KMS-11 (cell line): Measurements from ENCODE around the gene CASQ2.

Experiments
- H2AFZ ChIP-seq: fragments of 200-600 bp; sonication (generic); 2 replicates; pipeline ENCODE4 v1.6.1; 2016; ENCODE audit warnings: antibody characterized with exemption, mixed run types, low read depth
- H3K27ac ChIP-seq: fragments of 200-600 bp; sonication (generic); 2 replicates; pipeline ENCODE4 v1.6.1; 2016; ENCODE audit warnings: mild to moderate bottlenecking, mixed run types
- H3K27me3 ChIP-seq: fragments of 200-600 bp; sonication (generic); 2 replicates; pipeline ENCODE4 v1.6.1; 2017; ENCODE audit warnings: mild to moderate bottlenecking, low read depth, mixed run types, moderate library complexity; ENCODE audit not compliant: insufficient read depth
- H3K36me3 ChIP-seq: fragments of 200-600 bp; sonication (generic); 2 replicates; pipeline ENCODE4 v1.6.1; 2017; ENCODE audit warnings: mild to moderate bottlenecking, mixed run types; ENCODE audit not compliant: insufficient read depth
- H3K4me1 ChIP-seq: fragments of 200-600 bp; sonication (generic); 2 replicates; pipeline ENCODE4 v1.6.1; 2016; ENCODE audit warnings: mild to moderate bottlenecking, low read depth, mixed run types; ENCODE audit not compliant: poor library complexity, severe bottlenecking
- H3K4me2 ChIP-seq: fragments of 200-600 bp; sonication (generic); 2 replicates; pipeline ENCODE4 v1.7.0; 2016; ENCODE audit warnings: mild to moderate bottlenecking, mixed run types
- H3K4me3 ChIP-seq: fragments of 200-600 bp; sonication (generic); IDR thresholded peaks from 2 replicates; pipeline ENCODE4 v1.6.1; 2017; ENCODE audit warnings: low read depth, low read length, mixed read lengths; ENCODE audit not compliant: insufficient read depth
- H3K79me2 ChIP-seq: fragments of 200-600 bp; sonication (generic); 2 replicates; pipeline ENCODE4 v1.6.1; 2016; ENCODE audit warnings: low read depth, mixed run types; ENCODE audit not compliant: insufficient read depth
- H3K9ac ChIP-seq: fragments of 200-600 bp; sonication (generic); 2 replicates; pipeline ENCODE4 v1.6.1; 2016; ENCODE audit warnings: mild to moderate bottlenecking, mixed run types
- H4K20me1 ChIP-seq: fragments of 200-600 bp; sonication (generic); 2 replicates; pipeline ENCODE4 v1.6.1; 2016; ENCODE audit warnings: mild to moderate bottlenecking, mixed run types; ENCODE audit not compliant: insufficient read depth
- CTCF ChIP-seq: fragments of 200-600 bp; sonication (generic); conservative IDR thresholded peaks from 2 replicates; pipeline ENCODE4 v1.6.1; 2017; ENCODE audit warnings: low read depth, mild to moderate bottlenecking, antibody characterized with exemption, low read length, moderate library complexity, mixed read lengths

CASQ2 gene

GRCh38 chr1:115685029-115685705 lies 83.3 kb downstream of the CASQ2 start:
- peaks cover 4% of the 10 kb centered on the region for H3K4me1 ChIP-seq
- no peaks in the 10 kb centered on the region for H3K79me2 ChIP-seq
- H3K4me2 ChIP-seq: no peak overlapping the region
- H3K27me3 ChIP-seq: no peaks in the 10 kb centered on the region
- no peak overlapping the region for H2AFZ ChIP-seq
- H3K4me3 ChIP-seq: no peak overlapping the region
- H3K9ac ChIP-seq: no peak overlapping the region
- no peak overlapping the region for H3K27ac ChIP-seq
- no peak for TF ChIP-seq CTCF
- H4K20me1 ChIP-seq: no peaks in the 10 kb centered on the region
- no peaks in the 10 kb centered on the region for H3K36me3 ChIP-seq

DNA sequence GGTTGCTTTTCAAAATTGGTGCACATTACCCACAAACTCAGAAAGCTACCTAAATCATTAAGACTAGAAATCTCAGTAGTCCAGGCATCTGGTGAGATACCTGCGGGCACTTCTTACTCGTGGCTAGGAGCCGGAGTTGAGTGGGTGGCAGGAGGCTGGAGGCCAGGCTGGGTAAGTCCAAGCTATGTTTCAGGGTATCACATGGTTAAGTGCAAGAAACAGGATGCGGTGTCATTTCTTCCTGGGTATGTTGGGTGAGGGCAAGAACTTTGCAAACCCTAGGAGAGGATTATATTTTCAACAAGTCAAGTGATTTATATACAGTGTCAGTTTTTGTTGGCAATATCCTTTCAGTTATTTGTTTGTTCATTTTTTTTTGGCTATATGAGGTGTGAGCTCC lies 85.7 kb downstream of the CASQ2 start:
- Histone ChIP-seq H3K27ac (no peak overlapping the region), H3K79me2 (no peaks in the 10 kb centered on the region), H4K20me1 (no peaks in the 10 kb centered on the region), H2AFZ (no peak overlapping the region), H3K4me2 (no peak overlapping the region), H3K4me1 (peaks cover 4% of the 10 kb centered on the region), H3K36me3 (no peaks in the 10 kb centered on the region), H3K9ac (no peak overlapping the region), H3K4me3 (no peak overlapping the region), H3K27me3 (no peaks in the 10 kb centered on the region)
- no peak for TF ChIP-seq CTCF

DNA sequence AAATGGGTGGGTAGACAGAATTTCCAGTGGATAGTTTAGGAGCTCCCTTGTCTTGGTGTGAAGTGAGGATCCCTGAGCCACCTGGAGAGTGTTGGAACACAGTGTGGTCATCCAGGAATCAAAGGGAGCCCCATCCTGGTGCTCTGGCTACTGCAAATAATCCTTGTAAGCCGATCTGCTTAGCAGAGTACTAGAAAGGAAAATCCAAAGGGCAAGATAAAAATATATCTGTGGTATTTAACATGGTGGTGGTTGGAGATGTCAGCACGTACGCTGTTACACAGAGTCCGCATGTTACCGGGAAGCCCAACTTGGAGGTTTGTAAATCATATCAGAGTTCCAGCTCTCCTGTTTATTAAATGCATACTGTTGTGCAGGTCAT lies 87.8 kb downstream of the CASQ2 start:
- H2AFZ ChIP-seq: no peak overlapping the region
- no peaks in the 10 kb centered on the region for H4K20me1 ChIP-seq
- H3K27ac ChIP-seq: no peak overlapping the region
- no peak overlapping the region for H3K4me3 ChIP-seq
- H3K79me2 ChIP-seq: no peaks in the 10 kb centered on the region
- no peak for TF ChIP-seq CTCF
- H3K4me1 ChIP-seq: peaks cover 4% of the 10 kb centered on the region
- H3K9ac ChIP-seq: no peak overlapping the region
- no peak overlapping the region for H3K4me2 ChIP-seq
- no peaks in the 10 kb centered on the region for H3K36me3 ChIP-seq
- no peaks in the 10 kb centered on the region for H3K27me3 ChIP-seq

DNA sequence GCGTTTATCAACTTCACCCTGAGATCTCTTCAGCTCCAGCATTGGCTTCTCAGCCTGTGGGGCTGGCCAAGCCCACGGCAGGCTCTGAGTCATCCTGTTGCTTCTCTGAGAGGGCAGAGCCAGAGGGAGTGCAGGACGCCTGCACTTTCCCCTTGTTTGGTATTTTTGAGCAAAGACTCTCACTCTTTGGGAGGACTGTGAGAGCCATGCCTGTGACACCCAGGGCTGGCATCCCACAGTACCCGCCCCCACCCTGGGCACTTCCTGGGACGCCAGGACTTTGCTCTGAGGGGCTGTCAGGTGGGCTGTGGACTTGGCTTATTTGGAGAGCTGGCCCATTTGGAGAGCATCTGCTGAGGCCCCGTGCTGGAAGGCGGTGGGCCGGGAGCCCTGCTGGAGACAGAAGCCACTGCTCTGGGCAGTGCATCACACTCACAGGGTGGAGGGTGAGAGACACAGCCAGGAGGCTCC lies 89.3 kb downstream of the CASQ2 start:
- H3K4me1 ChIP-seq: no peaks in the 10 kb centered on the region
- H3K27ac ChIP-seq: no peak overlapping the region
- H3K9ac ChIP-seq: no peak overlapping the region
- no peak for TF ChIP-seq CTCF
- H3K4me3 ChIP-seq: no peak overlapping the region
- H4K20me1 ChIP-seq: no peaks in the 10 kb centered on the region
- H3K79me2 ChIP-seq: no peaks in the 10 kb centered on the region
- no peak overlapping the region for H3K4me2 ChIP-seq
- no peaks in the 10 kb centered on the region for H3K36me3 ChIP-seq
- H3K27me3 ChIP-seq: no peaks in the 10 kb centered on the region
- no peak overlapping the region for H2AFZ ChIP-seq
